HL-60 (cell line): Measurements from ENCODE around the gene GJB2.
"Not testable (repeated sequence)": the region's sequence is repeated elsewhere in the genome, so short reads cannot be mapped to it uniquely, and the experiment has no call there.

ENCODE experiments used
- DNase-seq, 2 experiments: peaks; one replicate each; pipeline ENCODE4 v3.0.0-alpha.2; 2010 to 2020; ENCODE audit warnings: low read depth in 1 of 2, low spot score in 1 of 2
- H3K27ac ChIP-seq: fragments of 250-450 bp; sonication (Bioruptor Pico); replicated peaks from 2 replicates; pipeline ENCODE4 v1.5.1; 2020; ENCODE audit warnings: mild to moderate bottlenecking, moderate library complexity
- H3K27me3 ChIP-seq: fragments of 250-450 bp; sonication (Bioruptor Pico); 2 replicates; pipeline ENCODE4 v1.5.1; 2021; ENCODE audit warnings: mild to moderate bottlenecking, moderate library complexity; ENCODE audit not compliant: insufficient read depth, poor library complexity, severe bottlenecking
- H3K4me3 ChIP-seq: replicated peaks from 2 replicates; pipeline ENCODE4 v1.5.1; 2011; ENCODE audit warnings: mild to moderate bottlenecking, control low read depth, low read length; ENCODE audit not compliant: insufficient read depth
- GABPA ChIP-seq: IDR thresholded peaks from 2 replicates; pipeline ENCODE4 v1.6.1; 2012; ENCODE audit warnings: low read depth
- POLR2AphosphoS5 ChIP-seq: IDR thresholded peaks from 2 replicates; pipeline ENCODE4 v1.6.1; 2012; ENCODE audit warnings: low read depth
- SPI1 ChIP-seq: IDR thresholded peaks from 2 replicates; pipeline ENCODE4 v1.6.1; 2012; ENCODE audit warnings: low read depth, mild to moderate bottlenecking, borderline replicate concordance
- TF ChIP-seq, protein P1 (sequence below): IDR thresholded peaks from one replicate; pipeline ENCODE4 v1.5.1; 2011; ENCODE audit warnings: low read length, control low read depth, inconsistent platforms; ENCODE audit not compliant: insufficient read depth
- TF ChIP-seq, protein P2 (sequence below): IDR thresholded peaks from 2 replicates; pipeline ENCODE4 v1.6.1; 2012; ENCODE audit warnings: low read depth; ENCODE audit not compliant: insufficient replicate concordance

GJB2 gene

DNA sequence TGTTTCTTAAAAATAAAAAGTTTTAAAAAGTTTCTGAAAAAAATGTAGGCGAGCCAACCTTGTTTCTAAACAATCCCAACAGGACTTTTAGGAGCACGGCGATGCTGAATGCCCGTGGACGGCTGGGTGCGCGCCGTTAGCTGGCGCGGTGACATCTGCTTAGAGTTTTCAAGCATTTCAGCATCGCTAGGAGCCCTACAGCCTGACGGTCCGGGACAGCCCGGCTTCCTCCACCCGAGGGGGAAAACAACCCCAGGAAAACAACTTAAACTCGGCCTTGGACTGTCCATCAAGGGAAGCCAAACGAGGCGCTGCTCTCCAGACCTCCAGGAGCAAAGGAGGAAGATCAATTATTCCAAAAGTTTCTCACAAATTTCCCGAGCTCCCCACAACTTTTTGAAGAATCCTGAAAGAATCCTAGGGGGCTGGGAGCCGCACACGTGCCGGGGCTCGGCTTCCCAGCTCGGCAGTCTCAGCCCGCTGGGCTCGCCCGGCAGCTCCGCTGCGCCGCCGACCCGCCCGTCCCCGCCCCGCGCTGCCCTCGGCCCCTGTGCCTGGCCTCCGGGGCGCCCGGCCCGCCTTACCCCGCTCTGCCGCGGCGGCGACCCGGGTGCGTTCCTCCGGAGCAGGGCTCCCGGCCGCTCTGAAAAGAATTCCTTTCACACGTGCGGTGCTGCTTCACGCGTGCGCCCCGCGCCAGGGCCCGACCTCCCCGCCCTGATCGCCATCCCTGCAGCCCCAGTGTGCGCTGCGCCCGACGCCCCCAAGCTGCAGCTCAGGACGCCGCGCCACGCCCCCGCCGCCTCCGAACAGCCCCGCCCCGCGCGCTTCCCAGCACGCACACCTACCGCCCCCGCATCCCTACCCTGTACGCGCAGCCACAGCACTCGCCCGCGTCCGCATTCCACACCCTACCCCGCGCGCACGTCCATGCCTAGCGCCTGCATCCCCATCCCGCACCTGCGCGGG, 32.1 kb downstream of the GJB2 start, which contains the start of gene GJA3:
Gene GJA3 (minus strand): TSS at position 747 of the 969 bp plus-strand sequence. CDS start 17,764 bp downstream, outside the sequence.
- peak; percentile 47 to 63 for DNase-seq
- Histone ChIP-seq H3K27me3 (no peaks in the 10 kb centered on the region), H3K4me3 (peak within 1 kb of the TSS; percentile 84), H3K27ac (peak within 1 kb of the TSS; percentile 25; the same call in 1 of the 2 replicates)
- TF ChIP-seq POLR2AphosphoS5 (no peak), GABPA (no peak), SPI1 (no peak)
- TF ChIP-seq, protein P1, sequence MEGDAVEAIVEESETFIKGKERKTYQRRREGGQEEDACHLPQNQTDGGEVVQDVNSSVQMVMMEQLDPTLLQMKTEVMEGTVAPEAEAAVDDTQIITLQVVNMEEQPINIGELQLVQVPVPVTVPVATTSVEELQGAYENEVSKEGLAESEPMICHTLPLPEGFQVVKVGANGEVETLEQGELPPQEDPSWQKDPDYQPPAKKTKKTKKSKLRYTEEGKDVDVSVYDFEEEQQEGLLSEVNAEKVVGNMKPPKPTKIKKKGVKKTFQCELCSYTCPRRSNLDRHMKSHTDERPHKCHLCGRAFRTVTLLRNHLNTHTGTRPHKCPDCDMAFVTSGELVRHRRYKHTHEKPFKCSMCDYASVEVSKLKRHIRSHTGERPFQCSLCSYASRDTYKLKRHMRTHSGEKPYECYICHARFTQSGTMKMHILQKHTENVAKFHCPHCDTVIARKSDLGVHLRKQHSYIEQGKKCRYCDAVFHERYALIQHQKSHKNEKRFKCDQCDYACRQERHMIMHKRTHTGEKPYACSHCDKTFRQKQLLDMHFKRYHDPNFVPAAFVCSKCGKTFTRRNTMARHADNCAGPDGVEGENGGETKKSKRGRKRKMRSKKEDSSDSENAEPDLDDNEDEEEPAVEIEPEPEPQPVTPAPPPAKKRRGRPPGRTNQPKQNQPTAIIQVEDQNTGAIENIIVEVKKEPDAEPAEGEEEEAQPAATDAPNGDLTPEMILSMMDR: no peak
- TF ChIP-seq, protein P2, sequence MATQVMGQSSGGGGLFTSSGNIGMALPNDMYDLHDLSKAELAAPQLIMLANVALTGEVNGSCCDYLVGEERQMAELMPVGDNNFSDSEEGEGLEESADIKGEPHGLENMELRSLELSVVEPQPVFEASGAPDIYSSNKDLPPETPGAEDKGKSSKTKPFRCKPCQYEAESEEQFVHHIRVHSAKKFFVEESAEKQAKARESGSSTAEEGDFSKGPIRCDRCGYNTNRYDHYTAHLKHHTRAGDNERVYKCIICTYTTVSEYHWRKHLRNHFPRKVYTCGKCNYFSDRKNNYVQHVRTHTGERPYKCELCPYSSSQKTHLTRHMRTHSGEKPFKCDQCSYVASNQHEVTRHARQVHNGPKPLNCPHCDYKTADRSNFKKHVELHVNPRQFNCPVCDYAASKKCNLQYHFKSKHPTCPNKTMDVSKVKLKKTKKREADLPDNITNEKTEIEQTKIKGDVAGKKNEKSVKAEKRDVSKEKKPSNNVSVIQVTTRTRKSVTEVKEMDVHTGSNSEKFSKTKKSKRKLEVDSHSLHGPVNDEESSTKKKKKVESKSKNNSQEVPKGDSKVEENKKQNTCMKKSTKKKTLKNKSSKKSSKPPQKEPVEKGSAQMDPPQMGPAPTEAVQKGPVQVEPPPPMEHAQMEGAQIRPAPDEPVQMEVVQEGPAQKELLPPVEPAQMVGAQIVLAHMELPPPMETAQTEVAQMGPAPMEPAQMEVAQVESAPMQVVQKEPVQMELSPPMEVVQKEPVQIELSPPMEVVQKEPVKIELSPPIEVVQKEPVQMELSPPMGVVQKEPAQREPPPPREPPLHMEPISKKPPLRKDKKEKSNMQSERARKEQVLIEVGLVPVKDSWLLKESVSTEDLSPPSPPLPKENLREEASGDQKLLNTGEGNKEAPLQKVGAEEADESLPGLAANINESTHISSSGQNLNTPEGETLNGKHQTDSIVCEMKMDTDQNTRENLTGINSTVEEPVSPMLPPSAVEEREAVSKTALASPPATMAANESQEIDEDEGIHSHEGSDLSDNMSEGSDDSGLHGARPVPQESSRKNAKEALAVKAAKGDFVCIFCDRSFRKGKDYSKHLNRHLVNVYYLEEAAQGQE: no peak

DNA sequence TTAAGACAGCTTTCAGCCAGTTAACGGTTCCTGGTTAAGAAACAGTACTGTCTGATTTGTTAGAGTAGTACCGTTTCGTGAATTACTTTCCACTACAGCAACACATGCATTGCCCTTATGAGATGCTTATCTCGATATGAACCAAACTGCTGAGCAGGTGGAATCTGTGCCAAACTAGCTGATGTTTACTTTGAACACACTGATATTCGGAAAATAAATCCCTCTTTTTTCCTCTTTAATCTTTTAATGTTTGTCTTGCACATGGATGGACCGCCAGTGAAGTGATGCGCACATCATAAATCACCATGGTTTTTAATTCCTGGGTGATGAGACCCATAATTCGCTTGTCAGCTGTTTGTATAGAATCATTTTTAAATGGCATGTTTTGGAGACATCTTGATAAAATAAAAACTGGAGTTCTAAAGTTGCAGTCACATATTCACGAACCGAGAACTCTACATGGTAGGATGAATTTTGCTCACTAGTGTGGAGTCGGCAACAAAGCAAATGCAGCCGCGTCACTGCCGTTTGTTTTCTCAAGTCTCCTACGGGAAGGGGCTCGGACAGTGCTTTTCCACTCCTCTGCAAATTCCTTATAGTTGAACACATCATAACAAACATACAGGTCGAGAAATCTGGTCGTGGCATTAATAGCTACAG, 33.0 kb downstream of the GJB2 start:
- no peak for DNase-seq
- peak overlapping the region; percentile 21; the same call in 1 of the 2 replicates for H3K27ac ChIP-seq
- peak overlapping the region; percentile 84 for H3K4me3 ChIP-seq
- TF ChIP-seq SPI1 (no peak), GABPA (no peak)
- H3K27me3 ChIP-seq: no peaks in the 10 kb centered on the region

DNA sequence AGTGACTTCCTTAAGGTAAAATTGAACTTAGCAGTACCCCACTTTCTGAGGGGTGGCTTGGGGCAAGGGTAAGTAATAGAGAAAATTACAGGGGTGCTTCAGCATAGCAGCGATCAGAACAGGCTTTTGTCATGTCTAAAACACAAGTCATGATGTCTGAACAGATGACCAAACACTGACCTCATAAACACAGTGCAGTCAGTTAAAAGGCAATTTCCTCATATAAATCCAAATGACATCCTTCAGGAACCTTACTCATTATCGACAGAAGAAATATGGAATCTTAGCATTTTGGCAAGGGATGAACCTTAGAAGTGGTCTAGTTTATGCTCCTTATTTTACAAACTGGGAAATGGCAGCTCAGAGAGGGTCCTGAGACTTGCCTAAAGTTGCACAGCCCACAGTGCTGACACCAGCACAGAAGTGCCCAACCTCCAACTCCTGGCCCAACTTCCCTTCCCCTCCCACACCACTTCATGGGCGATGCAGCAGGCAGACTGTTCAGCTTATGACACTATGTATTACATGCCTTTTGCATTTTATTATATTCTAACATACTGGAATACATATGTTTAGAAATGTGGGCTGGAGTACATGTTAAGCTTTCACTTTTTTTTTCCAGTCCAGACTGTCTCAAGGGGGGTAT, 35.5 kb downstream of the GJB2 start:
- Histone ChIP-seq H3K27ac (no peak overlapping the region), H3K4me3 (no peak overlapping the region), H3K27me3 (no peaks in the 10 kb centered on the region)
- peak in 1 of 2 experiments; percentile 65 for DNase-seq
- TF ChIP-seq, protein P1: no peak
- TF ChIP-seq SPI1: peak; percentile 46; the same call in 1 of the 2 replicates

DNA sequence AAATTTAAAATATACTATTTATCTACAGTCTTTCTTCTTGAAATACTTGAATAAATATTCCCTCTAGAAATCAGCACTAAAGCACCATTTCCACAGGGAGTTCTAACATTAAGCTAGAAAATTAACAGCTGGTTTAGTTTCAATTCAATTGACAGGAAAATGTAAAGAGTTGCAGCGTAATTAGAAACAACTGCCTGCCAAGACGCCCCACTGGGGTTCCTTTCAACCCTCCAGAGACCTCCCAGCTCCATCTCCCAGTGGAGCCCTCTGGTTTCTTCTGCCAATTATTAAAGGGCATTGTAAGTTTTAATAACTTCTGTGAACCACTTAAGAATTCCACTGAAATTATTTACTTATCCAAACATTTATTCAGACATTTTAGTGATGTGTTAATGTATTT, 36.0 kb downstream of the GJB2 start:
- Histone ChIP-seq H3K4me3 (no peak overlapping the region), H3K27me3 (no peaks in the 10 kb centered on the region), H3K27ac (no peak overlapping the region)
- no peak for DNase-seq
- TF ChIP-seq, protein P1: no peak
- TF ChIP-seq SPI1: no peak
- TF ChIP-seq, protein P2: no peak
- TF ChIP-seq GABPA: no peak
- no peak for TF ChIP-seq POLR2AphosphoS5

DNA sequence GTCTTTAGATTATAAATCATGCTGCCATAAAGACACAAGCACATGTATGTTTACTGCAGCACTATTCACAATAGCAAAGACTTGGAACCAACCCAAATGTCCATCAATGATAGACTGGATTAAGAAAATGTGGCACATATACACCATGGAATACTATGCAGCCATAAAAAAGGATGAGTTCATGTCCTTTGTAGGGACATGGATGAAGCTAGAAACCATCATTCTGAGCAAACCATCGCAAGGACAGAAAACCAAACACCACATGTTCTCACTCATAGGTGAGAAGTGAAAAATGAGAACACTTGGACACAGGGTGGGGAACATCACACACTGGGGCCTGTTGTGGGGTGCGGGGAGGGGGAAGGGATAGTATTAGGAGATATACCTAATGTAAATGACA, 39.4 kb downstream of the GJB2 start:
- DNase-seq, H3K4me3 ChIP-seq, H3K27me3 ChIP-seq, H3K27ac ChIP-seq: not testable (repeated sequence)
